Progenitor cell of endocrine pancreas (in vitro differentiated cells): Measurements from ENCODE around the gene KCNT1. TPM values are rescaled to one million over a fixed set of nuclear protein-coding genes. Genes with fewer than 3 reads are reported as not detected.
A peak's percentile ranks its signal among the peaks of the same experiment; 100 is the strongest.

Experiments used
- DNase-seq: peaks from one replicate; pipeline ENCODE4 v3.0.0; 2021; ENCODE audit warnings: low spot score; ENCODE audit not compliant: unreplicated experiment
- H3K27ac Mint-ChIP-seq: 2 replicates; pipeline ENCODE4 v1.8.0; 2021; ENCODE audit warnings: mild to moderate bottlenecking, moderate library complexity, mixed read lengths
- H3K27me3 Mint-ChIP-seq: 2 replicates; pipeline ENCODE4 v1.8.0; 2021; ENCODE audit warnings: mixed read lengths
- H3K36me3 Mint-ChIP-seq: 2 replicates; pipeline ENCODE4 v1.8.0; 2022; ENCODE audit warnings: mixed read lengths; ENCODE audit not compliant: insufficient read depth
- H3K4me1 Mint-ChIP-seq: 2 replicates; pipeline ENCODE4 v1.8.0; 2021; ENCODE audit warnings: low read depth, mixed read lengths
- H3K4me3 Mint-ChIP-seq: 2 replicates; pipeline ENCODE4 v1.8.0; 2021; ENCODE audit warnings: low read depth, mild to moderate bottlenecking, moderate library complexity, mixed read lengths
- H3K9me3 Mint-ChIP-seq: 2 replicates; pipeline ENCODE4 v1.8.0; 2021; ENCODE audit warnings: low read depth, mixed read lengths
- total RNA-seq: library from RNA; stranded (reverse); gene quantifications from 2 replicates; pipeline ENCODE4 v1.2.1, GENCODE V29; 2021
- TF ChIP-seq, protein P1 (sequence below): fragments of 200-600 bp; sonication (generic); IDR thresholded peaks from one replicate; pipeline ENCODE4 v1.5.0; 2021; ENCODE audit warnings: antibody characterized with exemption, mild to moderate bottlenecking; ENCODE audit not compliant: unreplicated experiment

The KCNT1 gene
- total RNA-seq, 1 donor from 2014 or later: not detected

DNA sequence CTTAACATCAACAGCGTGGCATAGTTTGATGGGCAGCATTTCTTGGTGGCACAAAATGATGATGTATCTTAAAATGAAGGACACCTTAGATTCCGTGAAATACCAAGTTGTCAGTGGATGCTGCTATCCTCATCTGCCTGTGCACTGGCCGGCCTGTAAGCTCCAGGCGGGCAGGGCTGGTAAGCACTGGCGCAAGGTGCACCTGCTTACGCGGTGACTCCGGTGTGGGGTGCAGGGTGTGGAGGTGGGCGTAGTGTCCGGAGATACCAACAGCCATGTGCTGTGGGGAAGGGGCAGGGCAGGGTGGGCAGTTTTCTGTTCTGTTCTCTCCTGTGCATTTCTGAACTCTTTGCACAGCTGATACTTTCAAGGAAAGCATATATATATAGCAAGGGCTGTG lies 101.5 kb downstream of the KCNT1 start:
- H3K27ac Mint-ChIP-seq: no peak overlapping the region
- peaks cover 2% of the 10 kb centered on the region for H3K36me3 Mint-ChIP-seq
- no peaks in the 10 kb centered on the region for H3K4me1 Mint-ChIP-seq
- TF ChIP-seq, protein P1, sequence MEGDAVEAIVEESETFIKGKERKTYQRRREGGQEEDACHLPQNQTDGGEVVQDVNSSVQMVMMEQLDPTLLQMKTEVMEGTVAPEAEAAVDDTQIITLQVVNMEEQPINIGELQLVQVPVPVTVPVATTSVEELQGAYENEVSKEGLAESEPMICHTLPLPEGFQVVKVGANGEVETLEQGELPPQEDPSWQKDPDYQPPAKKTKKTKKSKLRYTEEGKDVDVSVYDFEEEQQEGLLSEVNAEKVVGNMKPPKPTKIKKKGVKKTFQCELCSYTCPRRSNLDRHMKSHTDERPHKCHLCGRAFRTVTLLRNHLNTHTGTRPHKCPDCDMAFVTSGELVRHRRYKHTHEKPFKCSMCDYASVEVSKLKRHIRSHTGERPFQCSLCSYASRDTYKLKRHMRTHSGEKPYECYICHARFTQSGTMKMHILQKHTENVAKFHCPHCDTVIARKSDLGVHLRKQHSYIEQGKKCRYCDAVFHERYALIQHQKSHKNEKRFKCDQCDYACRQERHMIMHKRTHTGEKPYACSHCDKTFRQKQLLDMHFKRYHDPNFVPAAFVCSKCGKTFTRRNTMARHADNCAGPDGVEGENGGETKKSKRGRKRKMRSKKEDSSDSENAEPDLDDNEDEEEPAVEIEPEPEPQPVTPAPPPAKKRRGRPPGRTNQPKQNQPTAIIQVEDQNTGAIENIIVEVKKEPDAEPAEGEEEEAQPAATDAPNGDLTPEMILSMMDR: no peak
- H3K9me3 Mint-ChIP-seq: no peaks in the 10 kb centered on the region
- H3K4me3 Mint-ChIP-seq: no peak overlapping the region
- H3K27me3 Mint-ChIP-seq: no peaks in the 10 kb centered on the region
- no peak for DNase-seq

DNA sequence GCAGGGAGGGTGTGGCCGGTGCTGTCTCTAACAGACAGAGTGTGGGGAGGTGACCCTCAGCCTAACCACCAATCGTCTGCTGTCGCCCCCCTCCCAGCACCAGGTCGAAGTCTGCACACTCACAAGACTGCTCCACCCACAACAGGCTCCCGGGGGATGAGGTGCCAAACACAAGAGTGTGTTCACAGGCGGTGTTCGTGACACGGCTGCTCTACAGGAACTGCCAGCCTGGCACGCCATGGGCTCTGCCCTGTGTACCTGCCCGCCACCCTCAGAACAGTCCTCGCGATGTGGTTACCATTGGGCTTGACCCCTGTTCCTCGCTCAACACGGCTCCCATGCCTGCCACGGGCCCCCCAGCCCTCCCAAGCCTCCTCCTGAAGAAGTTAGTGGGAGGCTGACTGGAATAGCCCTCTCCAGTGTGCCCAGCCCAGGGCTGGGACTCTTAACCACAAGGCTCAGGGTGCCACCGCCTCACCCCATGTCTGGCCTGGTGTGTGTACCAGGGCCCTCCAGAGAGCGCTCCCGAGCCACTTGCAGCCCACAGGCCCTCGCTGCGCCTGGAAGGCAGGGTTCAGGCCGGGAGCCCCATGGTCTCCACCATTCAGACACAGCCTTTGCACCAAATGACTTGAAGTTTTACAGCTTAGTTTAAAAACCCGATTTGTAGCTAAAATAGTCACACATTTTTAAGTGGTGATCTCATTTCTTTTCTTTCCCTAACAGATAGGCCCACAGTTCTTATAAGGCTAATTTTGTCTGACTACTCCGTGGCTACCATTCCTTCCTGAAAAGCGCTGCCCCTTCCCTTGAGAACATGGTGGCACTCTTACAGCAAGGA lies 102.8 kb downstream of the KCNT1 start:
- peaks cover 6% of the 10 kb centered on the region for H3K36me3 Mint-ChIP-seq

DNA sequence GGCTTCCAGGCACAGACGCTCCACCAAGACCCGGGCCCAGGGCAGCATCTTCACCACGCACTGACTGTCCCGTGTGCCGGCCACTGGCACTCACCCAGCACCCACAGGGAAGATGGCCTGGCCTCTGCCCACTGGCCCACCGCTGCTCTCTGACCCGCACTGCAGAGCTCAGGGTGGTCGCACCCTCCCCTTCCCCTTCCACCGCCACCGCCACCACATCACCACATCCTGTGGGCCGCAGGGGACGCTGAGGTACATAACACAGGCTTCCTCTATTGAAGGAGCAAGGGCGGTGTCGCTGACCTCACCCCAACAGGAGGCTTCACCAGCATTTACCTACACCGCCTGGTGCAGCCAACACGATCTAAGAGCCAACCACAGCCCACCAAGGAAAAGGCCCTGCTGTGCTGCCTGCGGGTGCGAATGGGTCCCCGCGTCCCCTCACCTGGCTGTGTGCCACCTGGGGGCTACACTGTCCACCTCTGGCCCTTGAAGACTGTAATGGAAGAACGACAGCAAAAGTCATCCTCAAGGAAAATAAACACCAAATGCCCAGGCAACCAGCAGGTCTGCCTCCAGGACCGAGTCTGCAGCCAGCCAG lies 103.5 kb downstream of the KCNT1 start:
- Mint-ChIP-seq H3K4me3 (no peak overlapping the region), H3K27me3 (no peaks in the 10 kb centered on the region), H3K36me3 (peaks cover 10% of the 10 kb centered on the region), H3K4me1 (no peaks in the 10 kb centered on the region), H3K27ac (peak overlapping the region; percentile 74), H3K9me3 (no peaks in the 10 kb centered on the region)
- TF ChIP-seq, protein P1: no peak
- no peak for DNase-seq

More for the DNA sequence above, 102.8 kb downstream of the KCNT1 start:
- H3K4me1 Mint-ChIP-seq: no peaks in the 10 kb centered on the region
- peak overlapping the region; percentile 74 for H3K27ac Mint-ChIP-seq
- no peak overlapping the region for H3K4me3 Mint-ChIP-seq
- H3K27me3 Mint-ChIP-seq: no peaks in the 10 kb centered on the region
- DNase-seq: no peak
- no peaks in the 10 kb centered on the region for H3K9me3 Mint-ChIP-seq
- TF ChIP-seq, protein P1: no peak

DNA sequence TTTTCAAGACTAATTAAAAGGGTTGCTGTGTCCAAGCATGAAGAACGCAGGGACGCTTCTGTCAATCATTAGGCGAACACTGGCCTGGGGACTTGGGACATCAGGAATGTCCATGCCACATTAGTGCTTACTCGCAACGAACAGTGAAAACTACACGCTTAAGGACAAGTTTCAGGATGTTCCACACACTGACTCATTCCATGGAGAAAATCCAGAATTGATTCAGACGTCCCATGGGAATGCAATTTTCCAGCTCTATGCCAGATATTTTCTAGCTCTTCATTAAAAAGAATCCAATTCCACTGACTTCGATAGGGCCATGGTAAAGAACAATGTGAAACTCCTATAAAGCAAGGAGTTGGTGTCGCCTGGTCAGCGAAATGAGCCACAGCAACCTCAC lies 107.2 kb downstream of the KCNT1 start:
- Mint-ChIP-seq H3K27me3 (no peaks in the 10 kb centered on the region), H3K4me3 (no peak overlapping the region)
- TF ChIP-seq, protein P1: no peak

DNA sequence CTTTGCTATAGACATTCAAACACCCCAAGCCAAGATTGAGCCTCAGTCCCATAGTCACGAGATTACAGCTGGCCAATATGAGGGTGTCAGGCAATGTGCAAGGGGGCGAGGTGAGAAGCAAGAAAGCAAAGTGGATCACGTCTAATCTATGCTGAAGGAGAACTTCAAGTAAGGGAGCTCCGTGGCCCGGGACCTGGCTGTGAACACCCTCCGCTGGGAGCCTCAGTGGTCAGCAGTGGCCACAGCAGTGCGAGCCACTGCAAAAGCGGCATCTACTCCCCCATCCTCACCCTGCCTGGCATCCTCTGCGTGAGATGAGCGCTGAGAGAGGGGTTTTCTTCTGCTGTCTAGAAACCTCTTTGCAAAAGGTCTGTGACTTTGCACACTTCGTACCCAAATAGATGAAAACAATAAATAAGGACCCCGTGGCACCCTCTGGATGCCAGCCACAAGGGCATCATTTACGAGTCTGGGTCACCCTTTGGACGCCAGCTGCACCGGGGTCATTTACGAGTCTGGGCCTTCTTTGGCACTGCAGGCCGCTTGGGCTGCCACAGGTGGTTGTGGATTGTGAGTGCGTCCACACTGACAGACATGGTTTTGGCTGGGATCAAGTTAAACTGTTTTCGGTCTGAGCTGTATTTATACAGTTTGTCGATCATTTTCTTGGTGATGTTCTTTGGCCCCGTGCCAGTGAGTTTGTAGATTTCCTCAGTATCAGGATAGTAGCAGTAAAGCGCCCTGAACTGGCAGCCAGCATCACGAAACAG lies 109.0 kb downstream of the KCNT1 start:
- TF ChIP-seq, protein P1: no peak
- no peak for DNase-seq
- Mint-ChIP-seq H3K27ac (no peak overlapping the region), H3K4me3 (no peak overlapping the region), H3K4me1 (no peaks in the 10 kb centered on the region), H3K9me3 (no peaks in the 10 kb centered on the region), H3K36me3 (peaks cover 41% of the 10 kb centered on the region), H3K27me3 (no peaks in the 10 kb centered on the region)

More for the DNA sequence above, 107.2 kb downstream of the KCNT1 start:
- H3K36me3 Mint-ChIP-seq: peaks cover 32% of the 10 kb centered on the region
- H3K27ac Mint-ChIP-seq: peak overlapping the region; percentile 20
- no peak for DNase-seq
- H3K4me1 Mint-ChIP-seq: no peaks in the 10 kb centered on the region
- no peaks in the 10 kb centered on the region for H3K9me3 Mint-ChIP-seq
